ENCODE results near the gene SPPL3. TPM values are rescaled to one million over a fixed set of nuclear protein-coding genes. Genes with fewer than 3 reads are reported as not detected.

Gene SPPL3
- total RNA-seq, 2 experiments from 2014 or later = 29.5 to 48.2 TPM

- no peak overlapping the region for H3K27ac Mint-ChIP-seq
- intact Hi-C loops (cut with DNase I, micrococcal nuclease) = no loop called here
- CTCF ChIA-PET = interaction anchor here (0.7 kb wide), 1 partner anchor 127 kb away, joined by 3 read pairs; no protein-coding TSS in a partner anchor
- POLR2A ChIA-PET = interaction anchor here (0.6 to 0.8 kb wide), 2 partner anchors 21 to 50 kb away, joined by 3 to 4 read pairs; no protein-coding TSS in a partner anchor
- DNase-seq (no peak), ATAC-seq (no peak)
- H3K27me3 Mint-ChIP-seq = no peaks in the 10 kb centered on the region
- no peaks in the 10 kb centered on the region for H3K9me3 Mint-ChIP-seq (ENCODE audit: low read depth)
- peaks cover 2% of the 10 kb centered on the region for H3K36me3 Mint-ChIP-seq (ENCODE audit: low read depth)
- H3K4me3 Mint-ChIP-seq = no peak overlapping the region
- H3K4me1 Mint-ChIP-seq = peaks cover 80% of the 10 kb centered on the region
These were observed 71.4 kb downstream of the SPPL3 start for GRCh38 chr12:120832737-120833136.

- Mint-ChIP-seq H3K27me3 (no peaks in the 10 kb centered on the region), H3K9me3 (ENCODE audit: low read depth) (no peaks in the 10 kb centered on the region), H3K27ac (no peak overlapping the region), H3K4me3 (no peak overlapping the region), H3K4me1 (peaks cover 76% of the 10 kb centered on the region), H3K36me3 (ENCODE audit: low read depth) (peaks cover 2% of the 10 kb centered on the region)
- no peak for ATAC-seq
- CTCF ChIA-PET = interaction anchor here (0.9 kb wide), 1 partner anchor 18 kb away, joined by 4 read pairs; no protein-coding TSS in a partner anchor
- POLR2A ChIA-PET = interaction anchor here (0.6 to 0.8 kb wide), 3 partner anchors 22 to 395 kb away, joined by 3 to 4 read pairs (median 3); no protein-coding TSS in a partner anchor
- DNase-seq = no peak
- intact Hi-C loops (cut with DNase I, micrococcal nuclease) = no loop called here
These were observed 72.4 kb downstream of the SPPL3 start for GRCh38 chr12:120831648-120832267.

- ChIA-PET POLR2A (no interaction called here), CTCF (interaction anchor here (0.6 to 0.7 kb wide), 2 partner anchors 15 to 508 kb away, joined by 3 read pairs; no protein-coding TSS in a partner anchor)
- Mint-ChIP-seq H3K4me3 (no peak overlapping the region), H3K27ac (no peak overlapping the region), H3K27me3 (no peaks in the 10 kb centered on the region), H3K9me3 (ENCODE audit: low read depth) (no peaks in the 10 kb centered on the region), H3K36me3 (ENCODE audit: low read depth) (peaks cover 2% of the 10 kb centered on the region), H3K4me1 (peaks cover 76% of the 10 kb centered on the region)
- intact Hi-C loops (cut with DNase I, micrococcal nuclease) = no loop called here
- DNase-seq = no peak
- ATAC-seq = no peak
These were observed 73.2 kb downstream of the SPPL3 start for GRCh38 chr12:120830966-120831365.

GRCh38 chr12:120830052-120830940, 73.9 kb downstream of the SPPL3 start:
- intact Hi-C loops (cut with DNase I, micrococcal nuclease) = no loop called here
- H3K4me3 Mint-ChIP-seq = no peak overlapping the region
- H3K9me3 Mint-ChIP-seq (ENCODE audit: low read depth) = no peaks in the 10 kb centered on the region
- peaks cover 2% of the 10 kb centered on the region for H3K36me3 Mint-ChIP-seq (ENCODE audit: low read depth)
- ChIA-PET CTCF (interaction anchor here (0.6 to 1.2 kb wide), 4 partner anchors 15 to 507 kb away, joined by 3 read pairs; no protein-coding TSS in a partner anchor), POLR2A (interaction anchor here (0.6 kb wide), 2 partner anchors 16 to 32 kb away, joined by 3 read pairs; no protein-coding TSS in a partner anchor)
- no peak for DNase-seq
- H3K4me1 Mint-ChIP-seq = peaks cover 75% of the 10 kb centered on the region
- no peak for ATAC-seq
- H3K27me3 Mint-ChIP-seq = no peaks in the 10 kb centered on the region
- H3K27ac Mint-ChIP-seq = no peak overlapping the region

DNA sequence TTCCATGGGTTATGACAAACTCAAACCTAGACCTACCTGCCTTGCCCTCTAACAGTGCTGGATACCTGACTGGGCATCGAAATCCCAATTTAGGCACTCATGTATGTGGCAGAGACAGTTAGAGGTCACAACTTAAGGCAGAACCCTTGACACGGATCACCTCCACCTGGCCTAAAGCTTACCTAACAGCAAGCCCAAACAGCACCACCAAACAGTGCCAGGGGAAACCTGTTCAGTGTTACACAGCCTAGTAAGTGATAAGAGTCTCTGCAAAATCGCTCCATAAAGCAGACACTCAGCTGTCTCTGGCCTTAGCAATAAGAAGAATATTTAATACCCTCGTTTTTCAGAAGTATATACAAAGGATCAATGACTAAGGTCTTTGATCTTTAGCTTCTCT, 77.8 kb downstream of the SPPL3 start:
- Mint-ChIP-seq H3K9me3 (ENCODE audit: low read depth) (no peaks in the 10 kb centered on the region), H3K27me3 (no peaks in the 10 kb centered on the region), H3K36me3 (ENCODE audit: low read depth) (peaks cover 2% of the 10 kb centered on the region), H3K27ac (no peak overlapping the region), H3K4me1 (peaks cover 64% of the 10 kb centered on the region), H3K4me3 (no peak overlapping the region)
- ChIA-PET POLR2A (interaction anchor here (0.6 kb wide), 1 partner anchor 11 kb away, joined by 3 read pairs; no protein-coding TSS in a partner anchor), CTCF (interaction anchor here (0.7 kb wide), 2 partner anchors 9 to 21 kb away, joined by 3 read pairs; no protein-coding TSS in a partner anchor)
- no peak for ATAC-seq
- intact Hi-C loops (cut with DNase I, micrococcal nuclease) = no loop called here
- DNase-seq = no peak

GRCh38 chr12:120825337-120825736, 78.8 kb downstream of the SPPL3 start:
- Mint-ChIP-seq H3K4me3 (no peak overlapping the region), H3K27me3 (no peaks in the 10 kb centered on the region), H3K9me3 (ENCODE audit: low read depth) (no peaks in the 10 kb centered on the region), H3K27ac (no peak overlapping the region), H3K36me3 (ENCODE audit: low read depth) (peaks cover 2% of the 10 kb centered on the region), H3K4me1 (peaks cover 60% of the 10 kb centered on the region)
- DNase-seq (no peak), ATAC-seq (no peak)
- intact Hi-C loops (cut with DNase I, micrococcal nuclease) = no loop called here
- POLR2A ChIA-PET = no interaction called here
- CTCF ChIA-PET = interaction anchor here (0.6 kb wide), 1 partner anchor 146 kb away, joined by 3 read pairs; no protein-coding TSS in a partner anchor

DNA sequence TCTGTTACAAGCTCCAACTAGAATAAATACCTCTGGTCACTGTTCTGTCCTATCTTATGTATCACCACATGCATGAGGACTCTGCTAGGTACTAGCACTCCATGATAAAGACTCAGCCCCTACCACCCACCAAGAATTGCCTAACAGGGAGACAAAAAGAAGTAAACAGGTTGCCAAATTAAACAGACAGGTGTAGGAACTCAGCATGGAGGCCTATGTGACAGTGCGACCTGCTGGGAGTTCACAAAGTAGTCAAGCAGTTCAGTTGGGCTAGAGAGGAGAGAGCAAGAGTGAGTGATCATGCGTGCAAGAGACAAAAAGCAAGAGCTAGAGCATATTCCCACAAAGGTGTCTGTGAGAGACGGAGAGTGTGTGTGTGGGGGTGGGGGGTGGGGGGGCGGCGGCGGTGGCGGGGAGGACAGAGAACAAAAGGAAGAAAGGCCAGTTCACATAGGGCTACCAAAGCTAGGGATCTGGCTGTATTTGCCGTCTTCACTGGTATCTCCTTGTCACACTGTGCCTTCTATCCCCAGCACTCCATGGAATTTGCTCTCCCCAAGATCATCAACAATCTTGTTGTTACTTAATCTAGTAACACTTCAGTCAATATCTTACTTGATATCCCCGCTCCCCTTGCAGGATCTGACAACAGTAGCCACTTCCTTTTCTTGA, 81.2 kb downstream of the SPPL3 start:
- ChIA-PET POLR2A (no interaction called here), CTCF (interaction anchor here (1.0 to 1.1 kb wide), 2 partner anchors 25 to 34 kb away, joined by 3 to 7 read pairs; no protein-coding TSS in a partner anchor)
- intact Hi-C loops (cut with DNase I, micrococcal nuclease) = loop anchor here in 1 of 2 experiments (1.0 kb wide), 1 partner anchor 40 kb away; no protein-coding TSS in a partner anchor
- DNase-seq (no peak), ATAC-seq (no peak)
- Mint-ChIP-seq H3K9me3 (ENCODE audit: low read depth) (no peaks in the 10 kb centered on the region), H3K27ac (no peak overlapping the region), H3K4me3 (no peak overlapping the region), H3K27me3 (no peaks in the 10 kb centered on the region), H3K36me3 (ENCODE audit: low read depth) (no peaks in the 10 kb centered on the region), H3K4me1 (peaks cover 48% of the 10 kb centered on the region)

DNA sequence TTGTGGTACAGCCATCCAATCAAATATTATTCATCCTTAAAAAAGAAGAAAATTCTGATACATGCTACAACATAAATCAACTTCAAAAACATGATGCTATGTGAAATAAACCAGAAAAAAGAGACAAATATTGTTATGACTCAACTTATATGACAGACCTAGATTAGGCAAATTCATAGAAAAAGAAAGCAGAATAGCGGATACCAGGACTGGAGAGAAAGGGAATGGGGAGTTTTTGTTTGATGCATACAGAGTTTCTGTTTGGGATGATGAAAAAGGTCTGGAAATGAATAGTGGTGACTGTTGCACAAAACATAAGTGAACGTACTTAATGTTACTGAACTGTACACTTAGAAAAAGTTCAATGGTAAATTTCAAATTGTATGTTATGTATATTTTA, 82.3 kb downstream of the SPPL3 start:
- no peak for DNase-seq
- Mint-ChIP-seq H3K36me3 (ENCODE audit: low read depth) (no peaks in the 10 kb centered on the region), H3K9me3 (ENCODE audit: low read depth) (no peaks in the 10 kb centered on the region), H3K27ac (peak overlapping the region; percentile 81), H3K4me3 (no peak overlapping the region), H3K4me1 (peaks cover 50% of the 10 kb centered on the region), H3K27me3 (no peaks in the 10 kb centered on the region)
- ChIA-PET POLR2A (no interaction called here), CTCF (no interaction called here)
- intact Hi-C loops (cut with DNase I, micrococcal nuclease) = loop anchor here (1.0 kb wide), 2 partner anchors 25 to 39 kb away; no protein-coding TSS in a partner anchor
- ATAC-seq = peak; percentile 77

GRCh38 chr12:120820884-120821510, 83.2 kb downstream of the SPPL3 start:
- DNase-seq (peak; percentile 75), ATAC-seq (peak; percentile 86)
- Mint-ChIP-seq H3K36me3 (ENCODE audit: low read depth) (no peaks in the 10 kb centered on the region), H3K27me3 (no peaks in the 10 kb centered on the region), H3K4me3 (peak overlapping the region; percentile 43), H3K4me1 (peaks cover 44% of the 10 kb centered on the region), H3K27ac (peak overlapping the region; percentile 81), H3K9me3 (ENCODE audit: low read depth) (no peaks in the 10 kb centered on the region)
- intact Hi-C loops (cut with DNase I, micrococcal nuclease) = loop anchor here (1.0 kb wide), 2 partner anchors 24 to 38 kb away; no protein-coding TSS in a partner anchor
- ChIA-PET CTCF (no interaction called here), POLR2A (no interaction called here)

DNA sequence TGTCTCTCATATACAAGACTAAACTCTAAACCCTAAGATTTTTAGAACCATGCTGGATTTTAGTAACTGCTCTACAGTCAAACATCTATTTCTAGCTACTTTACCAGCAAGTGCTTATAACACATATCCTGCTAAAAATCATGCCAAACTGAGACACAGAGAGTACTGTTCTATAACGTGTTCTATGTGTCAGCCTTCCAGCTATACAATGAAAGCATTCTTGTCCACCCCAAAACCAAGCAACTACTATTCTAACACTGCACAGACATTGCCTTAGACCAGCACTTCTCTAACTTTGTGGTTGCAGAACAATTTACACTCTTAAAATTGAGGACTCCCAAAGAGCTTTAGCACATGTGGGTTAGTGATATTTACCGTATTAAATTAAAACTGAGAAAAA, 85.7 kb downstream of the SPPL3 start:
- ChIA-PET POLR2A (interaction anchor here (1.2 kb wide), 1 partner anchor 39 kb away, joined by 3 read pairs; no protein-coding TSS in a partner anchor), CTCF (interaction anchor here (1.1 to 1.4 kb wide), 2 partner anchors 18 kb away, joined by 3 to 7 read pairs; no protein-coding TSS in a partner anchor)
- no peak overlapping the region for H3K27ac Mint-ChIP-seq
- intact Hi-C loops (cut with DNase I, micrococcal nuclease) = no loop called here
- no peaks in the 10 kb centered on the region for H3K9me3 Mint-ChIP-seq (ENCODE audit: low read depth)
- DNase-seq (no peak), ATAC-seq (no peak)
- peaks cover 53% of the 10 kb centered on the region for H3K4me1 Mint-ChIP-seq
- no peak overlapping the region for H3K4me3 Mint-ChIP-seq
- no peaks in the 10 kb centered on the region for H3K36me3 Mint-ChIP-seq (ENCODE audit: low read depth)
- H3K27me3 Mint-ChIP-seq = no peaks in the 10 kb centered on the region

Data from activated CD4-positive, alpha-beta T cell treated with anti-CD3 and anti-CD28 coated beads for 36 hours (primary cell).